ENCODE results near the gene PARD3. TPM values are rescaled to one million over a fixed set of nuclear protein-coding genes. Genes with fewer than 3 reads are reported as not detected.

PARD3 gene
- polyA plus RNA-seq, 3 donors = 0.51 TPM; not detected in 2

DNA sequence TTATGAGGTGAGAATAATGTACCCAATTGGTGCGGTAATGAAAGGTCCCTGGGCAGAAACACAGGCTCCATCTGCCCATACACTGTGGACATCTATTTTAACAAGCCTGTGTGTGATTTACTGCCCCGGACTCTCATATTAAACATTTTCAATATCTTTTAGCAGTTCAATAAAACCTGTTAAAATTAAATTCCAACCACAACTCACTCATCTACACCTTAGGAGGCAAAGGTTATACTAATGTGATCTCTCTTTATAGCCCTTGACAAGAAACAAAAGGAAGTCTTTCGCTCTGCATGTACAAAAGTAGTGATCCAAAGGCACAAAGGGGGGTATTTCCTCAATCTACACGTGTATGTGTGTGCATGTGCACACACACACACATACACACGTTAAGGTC is 186.0 kb downstream of the PARD3 start:
- Histone ChIP-seq H3K9me3 (replicated peaks in 1 of 2; ENCODE audit: control insufficient read depth in 1 of 2, insufficient read depth in 1 of 2, low read length in 2 of 2) (no peaks in the 10 kb centered on the region), H3K4me2 (replicated peaks; ENCODE audit: extremely low read depth, low read length, poor library complexity, severe bottlenecking) (no peak overlapping the region), H3K79me2 (ENCODE audit: insufficient read depth, low read length) (no peaks in the 10 kb centered on the region), H3K27me3 (ENCODE audit: control insufficient read depth in 2 of 2, insufficient read depth in 2 of 2, low read length in 2 of 2) (no peaks in the 10 kb centered on the region), H3K4me1 (ENCODE audit: control insufficient read depth in 1 of 2, insufficient read depth in 2 of 2, low read length in 2 of 2) (no peaks in the 10 kb centered on the region), H3K4me3 (replicated peaks in 1 of 3; ENCODE audit: low read depth in 2 of 3, low read length in 3 of 3) (no peak overlapping the region), H2AFZ (ENCODE audit: insufficient read depth, low read depth, low read length, poor library complexity, severe bottlenecking) (no peak overlapping the region), H4K20me1 (ENCODE audit: insufficient read depth, low read length) (no peaks in the 10 kb centered on the region), H3K9ac (ENCODE audit: insufficient read depth, low read length, poor library complexity, severe bottlenecking) (no peak overlapping the region), H3K36me3 (replicated peaks in 1 of 2; ENCODE audit: control insufficient read depth in 1 of 2, insufficient read depth in 2 of 2, low read length in 2 of 2) (no peaks in the 10 kb centered on the region), H3K27ac (ENCODE audit: low read depth in 1 of 2, low read length in 2 of 2) (no peak overlapping the region)
- DNase-seq = no peak
- peaks cover 0 to 2% (median 2%) of the 10 kb centered on the region in 3 donors for H3K27me3 Mint-ChIP-seq (ENCODE audit: low read depth in 3 of 3)
- WGBS (ENCODE audit: insufficient coverage) = no CpG with 5 or more reads among the region's 5 CpGs
- TF ChIP-seq, protein P1, sequence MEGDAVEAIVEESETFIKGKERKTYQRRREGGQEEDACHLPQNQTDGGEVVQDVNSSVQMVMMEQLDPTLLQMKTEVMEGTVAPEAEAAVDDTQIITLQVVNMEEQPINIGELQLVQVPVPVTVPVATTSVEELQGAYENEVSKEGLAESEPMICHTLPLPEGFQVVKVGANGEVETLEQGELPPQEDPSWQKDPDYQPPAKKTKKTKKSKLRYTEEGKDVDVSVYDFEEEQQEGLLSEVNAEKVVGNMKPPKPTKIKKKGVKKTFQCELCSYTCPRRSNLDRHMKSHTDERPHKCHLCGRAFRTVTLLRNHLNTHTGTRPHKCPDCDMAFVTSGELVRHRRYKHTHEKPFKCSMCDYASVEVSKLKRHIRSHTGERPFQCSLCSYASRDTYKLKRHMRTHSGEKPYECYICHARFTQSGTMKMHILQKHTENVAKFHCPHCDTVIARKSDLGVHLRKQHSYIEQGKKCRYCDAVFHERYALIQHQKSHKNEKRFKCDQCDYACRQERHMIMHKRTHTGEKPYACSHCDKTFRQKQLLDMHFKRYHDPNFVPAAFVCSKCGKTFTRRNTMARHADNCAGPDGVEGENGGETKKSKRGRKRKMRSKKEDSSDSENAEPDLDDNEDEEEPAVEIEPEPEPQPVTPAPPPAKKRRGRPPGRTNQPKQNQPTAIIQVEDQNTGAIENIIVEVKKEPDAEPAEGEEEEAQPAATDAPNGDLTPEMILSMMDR (IDR thresholded peaks at IDR 0.05) = no peak
- intact Hi-C loops (cut with micrococcal nuclease) = no loop called here
- H3K4me1 Mint-ChIP-seq = no peaks in the 10 kb centered on the region
- no peaks in the 10 kb centered on the region for H3K9me3 Mint-ChIP-seq
- no peaks in the 10 kb centered on the region for H3K36me3 Mint-ChIP-seq
- no peak overlapping the region for H3K4me3 Mint-ChIP-seq
- no peak overlapping the region for H3K27ac Mint-ChIP-seq

DNA sequence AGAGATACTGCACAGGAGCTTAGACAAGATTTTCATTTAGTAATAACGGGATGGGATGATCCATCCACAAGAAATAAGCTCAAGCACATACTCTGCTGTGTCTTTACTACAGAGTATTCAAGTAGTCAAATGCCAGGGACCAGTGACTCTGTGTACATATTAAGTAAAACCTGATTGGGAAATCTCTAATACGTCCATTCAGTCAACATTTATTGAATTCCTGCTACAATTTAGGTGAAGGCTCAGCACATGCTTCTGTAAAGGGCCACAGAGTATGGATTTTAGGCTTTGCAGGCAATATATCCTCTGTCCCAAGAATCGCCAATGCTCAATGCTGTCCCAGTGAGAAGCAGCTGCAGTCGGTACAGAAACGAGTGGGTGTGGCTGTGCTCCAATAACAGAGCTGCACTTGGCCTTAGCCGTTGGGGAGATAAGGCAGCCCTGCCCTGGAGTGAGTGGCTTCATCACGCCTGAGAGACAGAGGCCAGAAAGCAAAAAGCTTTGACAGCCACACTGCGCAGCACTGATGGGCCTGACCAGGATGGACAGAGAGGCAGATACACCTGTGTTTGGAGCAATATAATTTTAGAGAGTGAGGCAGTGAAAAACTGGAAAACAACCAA is 186.8 kb downstream of the PARD3 start:
- Mint-ChIP-seq H3K4me3 (no peak overlapping the region), H3K27ac (no peak overlapping the region), H3K36me3 (no peaks in the 10 kb centered on the region), H3K4me1 (no peaks in the 10 kb centered on the region), H3K9me3 (no peaks in the 10 kb centered on the region), H3K27me3 (ENCODE audit: low read depth in 3 of 3) (peaks cover 0 to 2% (median 2%) of the 10 kb centered on the region in 3 donors)
- Histone ChIP-seq H2AFZ (ENCODE audit: insufficient read depth, low read depth, low read length, poor library complexity, severe bottlenecking) (no peak overlapping the region), H3K27ac (ENCODE audit: low read depth in 1 of 2, low read length in 2 of 2) (no peak overlapping the region), H3K4me3 (replicated peaks in 1 of 3; ENCODE audit: low read depth in 2 of 3, low read length in 3 of 3) (no peak overlapping the region), H3K79me2 (ENCODE audit: insufficient read depth, low read length) (no peaks in the 10 kb centered on the region), H3K36me3 (replicated peaks in 1 of 2; ENCODE audit: control insufficient read depth in 1 of 2, insufficient read depth in 2 of 2, low read length in 2 of 2) (no peaks in the 10 kb centered on the region), H4K20me1 (ENCODE audit: insufficient read depth, low read length) (no peaks in the 10 kb centered on the region), H3K27me3 (ENCODE audit: control insufficient read depth in 2 of 2, insufficient read depth in 2 of 2, low read length in 2 of 2) (no peaks in the 10 kb centered on the region), H3K9ac (ENCODE audit: insufficient read depth, low read length, poor library complexity, severe bottlenecking) (no peak overlapping the region), H3K4me1 (ENCODE audit: control insufficient read depth in 1 of 2, insufficient read depth in 2 of 2, low read length in 2 of 2) (no peaks in the 10 kb centered on the region), H3K9me3 (replicated peaks in 1 of 2; ENCODE audit: control insufficient read depth in 1 of 2, insufficient read depth in 1 of 2, low read length in 2 of 2) (no peaks in the 10 kb centered on the region), H3K4me2 (replicated peaks; ENCODE audit: extremely low read depth, low read length, poor library complexity, severe bottlenecking) (no peak overlapping the region)
- 90% methylated on average over 7 of the region's 8 CpGs for WGBS (ENCODE audit: insufficient coverage)
- intact Hi-C loops (cut with micrococcal nuclease) = no loop called here
- TF ChIP-seq, protein P1 (IDR thresholded peaks at IDR 0.05) = no peak
- DNase-seq = no peak

Measured in CD14-positive monocyte (primary cell).